CMK (cell line): ENCODE measurements around the gene TECTA.
"Not testable (repeated sequence)": the region's sequence is repeated elsewhere in the genome, so short reads cannot be mapped to it uniquely, and the experiment has no call there.

ENCODE experiments used
- DNase-seq: peaks from one replicate; pipeline ENCODE4 v3.0.0-alpha.2; 2010; ENCODE audit warnings: low read depth

TECTA gene

DNA sequence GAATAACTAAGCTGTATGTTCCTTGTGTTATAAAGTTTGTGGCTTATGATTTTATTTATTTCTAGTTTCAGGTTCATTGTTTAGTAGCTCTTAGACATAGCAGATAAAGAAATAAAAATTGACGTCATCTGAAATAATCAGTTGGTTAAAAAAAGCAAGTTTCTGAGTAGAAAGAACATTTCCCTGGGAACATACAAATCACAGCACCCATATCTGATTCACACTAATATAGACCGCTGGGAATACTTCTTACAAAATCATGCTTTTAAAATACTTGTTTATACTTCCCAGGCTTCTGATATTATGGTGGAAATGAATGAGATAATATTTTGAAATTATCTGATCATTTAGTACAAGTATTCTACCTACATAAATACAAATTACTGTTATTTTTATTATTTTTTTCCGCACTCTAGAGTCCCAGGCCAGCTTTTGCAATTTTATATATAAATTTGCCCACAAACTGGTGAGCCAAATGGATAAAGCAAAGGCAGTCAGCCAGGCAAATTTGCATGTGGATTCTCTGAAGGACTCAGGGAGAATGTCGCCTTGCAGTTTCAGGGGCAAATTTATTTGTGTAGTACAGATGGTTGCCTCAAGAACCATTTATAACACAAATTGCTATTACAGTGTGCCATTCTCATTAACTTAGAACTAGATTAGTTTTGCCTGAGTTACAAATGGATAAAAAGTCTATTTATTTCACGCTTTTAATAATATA lies 128.6 kb downstream of the TECTA start:
- DNase-seq, result no peak

DNA sequence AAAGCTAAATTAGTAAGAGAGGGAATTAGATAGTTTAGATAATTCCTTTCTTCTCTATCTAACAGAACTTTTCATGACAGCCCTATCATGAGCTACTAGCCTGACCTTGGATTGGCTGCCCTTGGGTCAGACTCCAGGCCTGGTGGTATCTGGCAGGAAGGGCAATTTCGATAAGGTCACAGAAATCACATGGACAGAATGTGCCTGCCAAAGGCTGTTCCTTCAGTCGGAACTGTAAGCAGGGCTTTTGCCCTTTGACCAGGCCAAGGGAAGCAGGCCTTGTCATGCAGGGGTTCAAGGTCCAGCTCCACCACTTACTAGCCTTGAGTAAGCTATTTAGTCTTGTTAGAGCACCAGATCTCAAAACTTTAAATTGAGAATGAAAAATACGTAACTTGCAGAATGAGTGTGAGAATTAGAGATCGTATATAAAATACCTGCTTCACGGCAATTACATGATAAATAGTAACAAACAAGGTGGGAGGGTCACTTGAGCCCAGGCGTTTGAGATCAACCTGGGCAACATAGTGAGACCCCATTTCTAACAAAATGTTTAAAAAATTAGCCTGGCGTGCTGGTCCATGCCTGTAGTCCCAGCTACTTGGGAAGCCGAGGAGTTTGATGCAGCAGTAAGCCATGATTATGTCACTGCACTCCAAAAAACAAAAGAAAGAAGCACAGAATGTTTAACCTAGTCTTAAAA lies 130.7 kb downstream of the TECTA start:
- peak; percentile 29 for DNase-seq

GRCh38 chr11:121235057-121235456 lies 134.0 kb downstream of the TECTA start:
- no peak for DNase-seq

DNA sequence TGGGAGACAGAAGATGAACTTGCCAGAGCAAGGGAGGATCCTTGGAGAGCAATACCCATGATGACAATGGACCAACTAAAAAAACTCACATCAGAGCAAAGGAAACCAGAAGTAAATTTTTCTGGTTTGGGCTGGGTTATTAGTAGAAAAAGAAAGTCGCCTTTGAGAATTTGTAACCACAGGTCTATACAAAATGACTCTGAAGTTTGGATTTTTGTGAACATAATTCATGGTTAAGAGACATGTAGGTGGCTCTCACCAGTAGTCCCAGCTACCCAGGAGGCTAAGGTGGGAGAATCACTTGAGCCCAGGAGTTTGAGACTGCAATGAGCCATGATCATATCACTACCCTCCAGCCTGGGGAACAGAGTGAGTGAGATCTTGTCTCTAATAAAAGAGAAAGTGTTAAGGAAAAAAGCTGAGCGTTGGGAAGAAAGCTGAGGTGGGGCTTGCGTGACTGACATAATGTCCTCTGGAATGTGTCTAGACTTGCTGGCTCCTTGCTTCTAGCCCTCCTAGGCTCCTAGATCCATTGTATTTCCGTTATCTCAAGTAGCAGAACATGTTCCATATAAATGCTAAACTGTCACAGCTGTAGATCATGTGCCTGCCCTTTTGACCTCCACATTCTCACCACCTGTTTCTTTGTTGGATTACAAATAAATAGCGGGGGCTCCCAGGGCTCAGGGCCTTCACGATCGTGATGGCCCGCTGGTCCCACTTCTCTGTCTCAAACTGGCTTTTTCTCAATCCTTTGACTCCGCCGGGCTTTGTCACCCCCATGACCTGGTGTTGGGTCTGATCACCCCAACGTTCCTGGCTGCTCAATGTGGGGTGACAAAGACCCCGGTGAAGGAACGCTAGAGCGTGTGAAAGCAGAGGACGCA lies 135.3 kb downstream of the TECTA start:
- no peak for DNase-seq

GRCh38 chr11:121237247-121237646 lies 136.2 kb downstream of the TECTA start:
- DNase-seq, result not testable (repeated sequence)

GRCh38 chr11:121237686-121238658 lies 136.9 kb downstream of the TECTA start:
- no peak for DNase-seq

DNA sequence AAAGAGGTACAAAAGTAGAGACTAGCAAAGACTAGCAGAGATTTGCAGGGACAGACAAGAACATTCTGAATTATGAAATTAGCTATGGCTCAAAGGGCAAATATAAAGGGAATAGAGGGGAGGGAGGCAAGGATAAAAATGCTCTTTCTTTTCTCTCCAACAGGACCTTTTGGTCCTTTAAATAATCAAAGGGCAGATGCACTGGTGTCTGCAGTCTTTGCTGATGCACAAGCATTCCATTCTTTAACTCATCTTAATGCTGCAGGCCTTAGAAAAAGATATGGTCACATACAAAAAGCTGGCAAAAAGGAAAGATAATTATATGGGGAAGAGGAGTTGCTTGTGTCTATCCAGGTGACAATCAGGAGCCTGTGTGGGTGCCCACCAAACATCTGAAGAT lies 137.9 kb downstream of the TECTA start:
- no peak for DNase-seq

GRCh38 chr11:121240001-121240400 lies 139.0 kb downstream of the TECTA start:
- DNase-seq, result not testable (repeated sequence)

DNA sequence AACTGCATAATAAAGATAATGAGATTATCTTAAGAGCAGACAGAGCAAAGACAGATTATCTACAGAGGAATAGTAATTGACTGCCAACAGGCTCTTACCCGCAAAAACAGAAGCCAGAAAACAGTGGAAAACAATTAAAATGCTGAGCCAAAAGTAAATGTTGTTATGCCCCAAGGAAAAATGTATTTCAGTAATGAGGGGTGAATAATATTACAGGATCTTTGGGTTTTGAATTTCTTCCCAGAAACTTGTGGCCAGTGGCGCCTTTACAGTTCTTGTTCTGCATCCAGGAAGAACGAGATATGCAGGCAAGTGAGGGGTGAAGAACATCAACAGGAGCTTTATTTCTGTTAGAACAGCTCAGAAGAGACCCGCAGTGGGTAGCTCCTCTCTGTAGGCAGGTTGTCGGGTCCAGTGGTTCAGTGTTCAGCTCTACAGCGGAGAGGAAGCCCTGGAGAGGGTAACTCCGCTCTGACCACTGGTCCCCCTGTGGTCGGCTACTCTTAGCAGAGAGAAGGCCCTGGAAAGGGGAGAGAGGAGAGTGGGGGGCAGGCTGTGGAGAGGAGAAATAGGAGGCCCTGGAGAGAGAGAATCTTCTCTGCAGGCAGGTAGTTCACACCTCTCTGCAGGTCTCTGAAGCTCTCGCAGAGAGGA lies 139.7 kb downstream of the TECTA start:
- DNase-seq, result no peak
